ENCODE measurements around the gene PSMC2. TPM values are rescaled to one million over a fixed set of nuclear protein-coding genes. Genes with fewer than 3 reads are reported as not detected.
A peak's percentile ranks its signal among the peaks of the same experiment; 100 is the strongest.

The PSMC2 gene
- total RNA-seq, 1 experiment from 2014 or later = 121 TPM

GRCh38 chr7:103348452-103348851 lies 1.0 kb downstream of the PSMC2 start:
- DNase-seq (ENCODE audit: low spot score) (no peak), ATAC-seq (no peak)
- H3K4me3 Mint-ChIP-seq = peak overlapping the region; percentile 99
- peaks cover 20% of the 10 kb centered on the region for H3K4me1 Mint-ChIP-seq
- POLR2A ChIA-PET = no interaction called here
- TF ChIP-seq ZNF219 (CRISPR knock-in tag; IDR thresholded peaks at IDR 0.05; ENCODE audit: borderline replicate concordance) (no peak), ZNF263 (CRISPR knock-in tag; IDR thresholded peaks at IDR 0.05; ENCODE audit: low read depth) (no peak), TEAD1 (CRISPR knock-in tag; IDR thresholded peaks at IDR 0.05) (no peak), FOXP4 (CRISPR knock-in tag; IDR thresholded peaks at IDR 0.05) (no peak), NFATC4 (CRISPR knock-in tag; IDR thresholded peaks at IDR 0.05) (no peak), EMX1 (CRISPR knock-in tag; IDR thresholded peaks at IDR 0.05) (no peak), NR1H2 (CRISPR knock-in tag; IDR thresholded peaks at IDR 0.05) (no peak), ZBTB21 (CRISPR knock-in tag; IDR thresholded peaks at IDR 0.05; ENCODE audit: borderline replicate concordance) (no peak), GTF2I (CRISPR knock-in tag; conservative IDR thresholded peaks at IDR 0.05) (no peak)
- TF ChIP-seq, protein P1, sequence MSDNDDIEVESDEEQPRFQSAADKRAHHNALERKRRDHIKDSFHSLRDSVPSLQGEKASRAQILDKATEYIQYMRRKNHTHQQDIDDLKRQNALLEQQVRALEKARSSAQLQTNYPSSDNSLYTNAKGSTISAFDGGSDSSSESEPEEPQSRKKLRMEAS (CRISPR knock-in tag; IDR thresholded peaks at IDR 0.05) = no peak
- peak overlapping the region; percentile 54; the same call in 1 of the 2 replicates for H3K27ac Mint-ChIP-seq
- H3K27me3 Mint-ChIP-seq (ENCODE audit: low read depth) = no peaks in the 10 kb centered on the region
- no peaks in the 10 kb centered on the region for H3K9me3 Mint-ChIP-seq
- peaks cover 9% of the 10 kb centered on the region for H3K36me3 Mint-ChIP-seq
- CTCF ChIA-PET = no interaction called here

- Mint-ChIP-seq H3K9me3 (no peaks in the 10 kb centered on the region), H3K4me1 (peaks cover 17% of the 10 kb centered on the region), H3K27me3 (ENCODE audit: low read depth) (no peaks in the 10 kb centered on the region), H3K4me3 (peak overlapping the region; percentile 99), H3K27ac (no peak overlapping the region), H3K36me3 (peaks cover 9% of the 10 kb centered on the region)
- ATAC-seq (no peak), DNase-seq (ENCODE audit: low spot score) (no peak)
- CTCF ChIA-PET = no interaction called here
- POLR2A ChIA-PET = no interaction called here
- TF ChIP-seq, protein P2, sequence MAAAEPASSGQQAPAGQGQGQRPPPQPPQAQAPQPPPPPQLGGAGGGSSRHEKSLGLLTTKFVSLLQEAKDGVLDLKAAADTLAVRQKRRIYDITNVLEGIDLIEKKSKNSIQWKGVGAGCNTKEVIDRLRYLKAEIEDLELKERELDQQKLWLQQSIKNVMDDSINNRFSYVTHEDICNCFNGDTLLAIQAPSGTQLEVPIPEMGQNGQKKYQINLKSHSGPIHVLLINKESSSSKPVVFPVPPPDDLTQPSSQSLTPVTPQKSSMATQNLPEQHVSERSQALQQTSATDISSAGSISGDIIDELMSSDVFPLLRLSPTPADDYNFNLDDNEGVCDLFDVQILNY (CRISPR knock-in tag; IDR thresholded peaks at IDR 0.05) = no peak
- TF ChIP-seq HMGXB4 (CRISPR knock-in tag; IDR thresholded peaks at IDR 0.05) (no peak), ZNF396 (CRISPR knock-in tag; IDR thresholded peaks at IDR 0.05; ENCODE audit: borderline replicate concordance) (no peak), ATF6 (CRISPR knock-in tag; IDR thresholded peaks at IDR 0.05) (no peak), ZNF219 (CRISPR knock-in tag; IDR thresholded peaks at IDR 0.05; ENCODE audit: borderline replicate concordance) (no peak), ZNF532 (CRISPR knock-in tag; IDR thresholded peaks at IDR 0.05; ENCODE audit: borderline replicate concordance) (no peak), ZNF423 (CRISPR knock-in tag; IDR thresholded peaks at IDR 0.05) (no peak), KAT7 (CRISPR knock-in tag; IDR thresholded peaks at IDR 0.05; ENCODE audit: borderline replicate concordance) (no peak), ELF4 (CRISPR knock-in tag; IDR thresholded peaks at IDR 0.05; ENCODE audit: low read depth) (no peak), RELA (CRISPR knock-in tag; IDR thresholded peaks at IDR 0.05; ENCODE audit: borderline replicate concordance) (no peak), ZNF281 (CRISPR knock-in tag; IDR thresholded peaks at IDR 0.05) (no peak)
- TF ChIP-seq, protein P3, sequence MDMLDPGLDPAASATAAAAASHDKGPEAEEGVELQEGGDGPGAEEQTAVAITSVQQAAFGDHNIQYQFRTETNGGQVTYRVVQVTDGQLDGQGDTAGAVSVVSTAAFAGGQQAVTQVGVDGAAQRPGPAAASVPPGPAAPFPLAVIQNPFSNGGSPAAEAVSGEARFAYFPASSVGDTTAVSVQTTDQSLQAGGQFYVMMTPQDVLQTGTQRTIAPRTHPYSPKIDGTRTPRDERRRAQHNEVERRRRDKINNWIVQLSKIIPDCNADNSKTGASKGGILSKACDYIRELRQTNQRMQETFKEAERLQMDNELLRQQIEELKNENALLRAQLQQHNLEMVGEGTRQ (CRISPR knock-in tag; IDR thresholded peaks at IDR 0.05) = no peak
Measured at GRCh38 chr7:103348959-103349358, 1.5 kb downstream of the PSMC2 start.

Data from WTC11 (cell line).